H9 (cell line): Measurements from ENCODE around the gene CYB5R3. TPM values are rescaled to one million over a fixed set of nuclear protein-coding genes. Genes with fewer than 3 reads are reported as not detected.

ENCODE experiments used
- DNase-seq: peaks from one replicate; pipeline ENCODE4 v3.0.0-alpha.2; 2017
- H2AFZ ChIP-seq: one replicate; pipeline ENCODE4 v1.6.1; 2013; ENCODE audit warnings: mild to moderate bottlenecking, low read length, control low read depth, moderate library complexity
- H2AK5ac ChIP-seq: 2 replicates; pipeline ENCODE4 v1.6.1; 2013; ENCODE audit warnings: low read length, control low read depth, mixed read lengths; ENCODE audit not compliant: insufficient read length
- H2BK120ac ChIP-seq: one replicate; pipeline ENCODE4 v1.6.1; 2013; ENCODE audit warnings: low read depth, mild to moderate bottlenecking, low read length, control low read depth, inconsistent platforms; ENCODE audit not compliant: poor library complexity, severe bottlenecking
- H2BK12ac ChIP-seq: 2 replicates; pipeline ENCODE4 v1.6.1; 2013; ENCODE audit warnings: low read length, control low read depth, mixed read lengths, low read depth; ENCODE audit not compliant: insufficient read length
- H2BK15ac ChIP-seq: 2 replicates; pipeline ENCODE4 v1.6.1; 2013; ENCODE audit warnings: low read depth, low read length, control low read depth
- H2BK20ac ChIP-seq: one replicate; pipeline ENCODE4 v1.6.1; 2013; ENCODE audit warnings: low read depth, mild to moderate bottlenecking, low read length, control low read depth, inconsistent platforms; ENCODE audit not compliant: poor library complexity, severe bottlenecking
- H2BK5ac ChIP-seq: 2 replicates; pipeline ENCODE4 v1.6.1; 2013; ENCODE audit warnings: low read length, control low read depth, mixed read lengths; ENCODE audit not compliant: insufficient read length
- H3K14ac ChIP-seq: 2 replicates; pipeline ENCODE4 v1.6.1; 2013; ENCODE audit warnings: low read length, control low read depth; ENCODE audit not compliant: insufficient read depth
- H3K18ac ChIP-seq: 2 replicates; pipeline ENCODE4 v1.6.1; 2013; ENCODE audit warnings: low read depth, mild to moderate bottlenecking, mixed read lengths, low read length, control low read depth; ENCODE audit not compliant: insufficient read length
- H3K23ac ChIP-seq: 2 replicates; pipeline ENCODE4 v1.6.1; 2013; ENCODE audit warnings: low read length, control low read depth, mixed read lengths, low read depth; ENCODE audit not compliant: insufficient read length
- H3K23me2 ChIP-seq: 2 replicates; pipeline ENCODE4 v1.6.1; 2013; ENCODE audit warnings: low read depth, mild to moderate bottlenecking, mixed read lengths, low read length, control low read depth; ENCODE audit not compliant: insufficient read length, poor library complexity, severe bottlenecking
- H3K27ac ChIP-seq: 2 replicates; pipeline ENCODE4 v1.5.1; 2013; ENCODE audit warnings: low read length, control low read depth, mixed read lengths, low read depth; ENCODE audit not compliant: insufficient read length
- H3K27me3 ChIP-seq: 2 replicates; pipeline ENCODE4 v1.6.1; 2013; ENCODE audit warnings: low read length, control low read depth, inconsistent platforms; ENCODE audit not compliant: insufficient read depth
- H3K4ac ChIP-seq: 2 replicates; pipeline ENCODE4 v1.6.1; 2013; ENCODE audit warnings: low read depth, mild to moderate bottlenecking, control low read depth, inconsistent platforms, low read length, moderate library complexity
- H3K4me1 ChIP-seq: 2 replicates; pipeline ENCODE4 v1.6.1; 2013; ENCODE audit warnings: low read length, control low read depth, inconsistent platforms; ENCODE audit not compliant: insufficient read depth
- H3K4me2 ChIP-seq: 2 replicates; pipeline ENCODE4 v1.6.1; 2013; ENCODE audit warnings: low read length, control low read depth, mixed read lengths; ENCODE audit not compliant: insufficient read length, insufficient read depth
- H3K56ac ChIP-seq: 2 replicates; pipeline ENCODE4 v1.6.1; 2013; ENCODE audit warnings: low read depth, mild to moderate bottlenecking, mixed read lengths, low read length, control low read depth; ENCODE audit not compliant: insufficient read length
- H3K79me1 ChIP-seq: 2 replicates; pipeline ENCODE4 v1.6.1; 2013; ENCODE audit warnings: low read depth, mild to moderate bottlenecking, moderate library complexity, low read length, control low read depth, inconsistent platforms; ENCODE audit not compliant: insufficient read depth, poor library complexity, severe bottlenecking
- H3K79me2 ChIP-seq: 2 replicates; pipeline ENCODE4 v1.6.1; 2013; ENCODE audit warnings: low read length, control low read depth, inconsistent platforms; ENCODE audit not compliant: insufficient read depth
- H3K9ac ChIP-seq: 2 replicates; pipeline ENCODE4 v1.6.1; 2013; ENCODE audit warnings: low read length, control low read depth, mixed read lengths; ENCODE audit not compliant: insufficient read length; ENCODE audit errors: extremely low read depth
- H3K9me3 ChIP-seq: one replicate; pipeline ENCODE4 v1.6.1; 2013; ENCODE audit warnings: low read depth, low read length, inconsistent platforms; ENCODE audit not compliant: control insufficient read depth
- H3T11ph ChIP-seq: one replicate; pipeline ENCODE4 v1.6.1; 2013; ENCODE audit warnings: mild to moderate bottlenecking, low read length, control low read depth, inconsistent platforms
- H4K20me1 ChIP-seq: one replicate; pipeline ENCODE4 v1.6.1; 2013; ENCODE audit not compliant: control insufficient read depth, insufficient read length, insufficient read depth
- H4K5ac ChIP-seq: 2 replicates; pipeline ENCODE4 v1.6.1; 2013; ENCODE audit warnings: low read depth, mild to moderate bottlenecking, mixed read lengths, low read length, control low read depth; ENCODE audit not compliant: insufficient read length
- H4K8ac ChIP-seq: replicated peaks from 2 replicates; pipeline ENCODE4 v1.6.1; 2013; ENCODE audit warnings: low read length, control low read depth, mixed read lengths, low read depth; ENCODE audit not compliant: insufficient read length
- H4K91ac ChIP-seq: 2 replicates; pipeline ENCODE4 v1.6.1; 2013; ENCODE audit warnings: low read depth, mild to moderate bottlenecking, moderate library complexity, mixed read lengths, low read length, control low read depth; ENCODE audit not compliant: insufficient read length
- H3K27ac Mint-ChIP-seq, 3 experiments: 2 replicates in 2 of 3; 3 replicates in 1 of 3; pipeline ENCODE4 v1.8.0; 2020 to 2021; ENCODE audit warnings: mixed read lengths in 3 of 3, mild to moderate bottlenecking in 1 of 3, moderate library complexity in 1 of 3
- H3K27me3 Mint-ChIP-seq: 2 replicates; pipeline ENCODE4 v1.8.0; 2021; ENCODE audit warnings: low read depth, mild to moderate bottlenecking, moderate library complexity, mixed read lengths
- H3K36me3 Mint-ChIP-seq, 3 experiments: 2 replicates in 2 of 3; 3 replicates in 1 of 3; pipeline ENCODE4 v1.8.0; 2020 to 2021; ENCODE audit warnings: low read depth in 3 of 3, mixed read lengths in 3 of 3; ENCODE audit not compliant: insufficient read depth in 1 of 3
- H3K4me1 Mint-ChIP-seq, 2 experiments: 2 replicates each; pipeline ENCODE4 v1.8.0; 2020; ENCODE audit warnings: mixed read lengths in 2 of 2
- H3K4me3 Mint-ChIP-seq, 2 experiments: 2 replicates in 1 of 2; 3 replicates in 1 of 2; pipeline ENCODE4 v1.8.0; 2020 to 2021; ENCODE audit warnings: mild to moderate bottlenecking in 2 of 2, mixed read lengths in 2 of 2, moderate library complexity in 1 of 2
- H3K9me3 Mint-ChIP-seq, 2 experiments: 2 replicates in 1 of 2; 3 replicates in 1 of 2; pipeline ENCODE4 v1.8.0; 2020; ENCODE audit warnings: mild to moderate bottlenecking in 2 of 2, mixed read lengths in 2 of 2, moderate library complexity in 1 of 2
- CTCF ChIP-seq: fragments of 200-600 bp; sonication (generic); conservative IDR thresholded peaks from 3 replicates; pipeline ENCODE4 v1.8.0; 2021; ENCODE audit warnings: antibody characterized with exemption, mild to moderate bottlenecking
- WGBS: extraction: QIAGEN DNeasy Blood & Tissue Kit; methylation state at CpG from one replicate; pipeline ENCODE4 v1.1.7; 2013; ENCODE audit warnings: missing lambda C conversion rate, low lambda C conversion rate, mixed read lengths; ENCODE audit not compliant: insufficient read length; ENCODE audit errors: extremely low coverage; 5-methylcytosine and 5-hydroxymethylcytosine counted together
- total RNA-seq: library from RNA; stranded (reverse); gene quantifications from 2 replicates; pipeline ENCODE4 v1.2.1, GENCODE V29; 2021

CYB5R3 gene
- total RNA-seq, 1 experiment from 2014 or later, result 97.4 TPM

DNA sequence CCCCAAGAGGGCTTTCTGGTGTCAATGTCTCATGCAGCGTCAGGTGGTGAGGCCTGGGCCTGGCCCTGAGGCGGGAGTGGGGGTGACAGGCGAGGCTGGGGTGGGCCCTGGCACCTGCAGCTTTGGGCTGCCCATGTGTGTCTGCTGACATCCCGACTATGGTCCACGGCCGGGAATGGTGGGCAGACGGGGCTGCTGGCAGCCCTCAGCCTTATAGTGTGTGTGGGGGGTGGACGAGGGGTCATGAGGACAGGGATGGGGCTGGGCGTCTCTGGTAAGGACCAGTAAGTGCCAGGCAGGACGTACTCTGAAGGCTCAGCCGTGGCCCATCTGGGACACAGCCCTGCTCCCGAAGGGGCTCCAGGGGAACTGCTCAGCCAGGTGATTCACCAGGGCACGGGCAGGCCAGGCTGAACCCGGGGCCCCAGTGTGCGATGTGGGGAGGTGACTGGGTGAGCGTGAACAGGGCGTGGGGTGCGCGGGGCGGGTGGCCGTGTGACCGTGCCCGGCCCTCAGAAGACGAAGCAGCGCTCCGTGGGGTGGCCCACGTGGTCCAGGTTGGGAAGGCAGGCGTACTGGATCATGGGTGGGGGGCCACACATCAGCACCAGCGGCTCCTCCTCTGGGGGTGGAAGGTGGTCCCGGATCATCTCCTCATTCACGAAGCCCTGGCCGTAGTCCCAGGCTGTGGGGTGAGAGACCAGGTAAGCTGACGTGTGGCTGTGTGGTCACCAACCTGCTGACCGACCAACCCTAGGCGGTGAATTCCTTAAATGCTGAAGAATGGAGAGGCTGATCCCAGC is 29.7 kb downstream of the CYB5R3 start:
- no peaks in the 10 kb centered on the region for H4K20me1 ChIP-seq
- H3K27me3 ChIP-seq, result no peaks in the 10 kb centered on the region
- H2BK20ac ChIP-seq, result no peak overlapping the region
- no peaks in the 10 kb centered on the region for H3K79me1 ChIP-seq
- Mint-ChIP-seq H3K4me3 (no peak overlapping the region), H3K27me3 (peaks cover 2% of the 10 kb centered on the region), H3K27ac (no peak overlapping the region), H3K36me3 (peaks cover 0 to 18% (median 5%) of the 10 kb centered on the region in 3 experiments; a peak in 5 of 7 replicates), H3K4me1 (peaks cover 17 to 23% of the 10 kb centered on the region in 2 experiments), H3K9me3 (no peaks in the 10 kb centered on the region; a peak in 1 of 5 replicates)
- H3K4me2 ChIP-seq, result no peak overlapping the region
- no peak overlapping the region for H3K4ac ChIP-seq
- no peak overlapping the region for H2AK5ac ChIP-seq
- no peak for TF ChIP-seq CTCF
- no peak overlapping the region for H3K23ac ChIP-seq
- H4K8ac ChIP-seq, result no peak overlapping the region
- no peaks in the 10 kb centered on the region for H3K79me2 ChIP-seq
- no peak overlapping the region for H4K91ac ChIP-seq
- H3K56ac ChIP-seq, result no peak overlapping the region
- no peaks in the 10 kb centered on the region for H3K9me3 ChIP-seq
- H2BK15ac ChIP-seq, result no peak overlapping the region
- WGBS, result no CpG with 5 or more reads among the region's 35 CpGs
- no peak overlapping the region for H2BK5ac ChIP-seq
- no peak overlapping the region for H2AFZ ChIP-seq
- no peak overlapping the region for H3K14ac ChIP-seq
- no peak overlapping the region for H3K9ac ChIP-seq
- DNase-seq, result no peak
- no peaks in the 10 kb centered on the region for H3K4me1 ChIP-seq
- H3K23me2 ChIP-seq, result no peaks in the 10 kb centered on the region
- no peak overlapping the region for H2BK12ac ChIP-seq
- H3K18ac ChIP-seq, result no peak overlapping the region
- no peak overlapping the region for H4K5ac ChIP-seq
- no peak overlapping the region for H3T11ph ChIP-seq
- H3K27ac ChIP-seq, result no peak overlapping the region
- no peak overlapping the region for H2BK120ac ChIP-seq
